Measurements from ENCODE around the gene IL17RB.

Gene IL17RB

GRCh38 chr3:53849916-53850315 is 3.5 kb downstream of the IL17RB start:
- TF ChIP-seq EGR1 (IDR thresholded peaks at IDR 0.05) (no peak), TAF1 (IDR thresholded peaks at IDR 0.05; ENCODE audit: low read depth) (no peak), MAX (IDR thresholded peaks at IDR 0.05) (no peak), CEBPB (IDR thresholded peaks at IDR 0.05) (no peak)

DNA sequence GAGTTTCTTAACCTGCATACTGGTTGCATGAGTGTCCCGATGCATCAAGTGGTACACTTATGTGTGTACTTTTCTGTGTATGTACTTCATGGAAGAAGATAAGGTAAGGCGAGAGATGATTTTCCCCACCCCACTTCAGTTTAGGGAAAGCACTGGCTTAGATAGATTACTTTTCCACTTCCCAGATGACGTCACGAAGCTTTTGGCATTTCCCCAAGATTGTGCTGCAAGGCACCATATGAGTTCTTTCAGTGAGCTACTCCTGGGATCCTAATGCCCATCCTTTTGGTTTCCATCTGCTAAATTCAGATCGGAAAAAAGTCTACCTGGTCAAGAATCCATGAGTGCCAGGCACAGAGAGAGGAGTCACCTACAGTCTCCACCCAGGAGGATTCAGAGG is 4.5 kb downstream of the IL17RB start:
- TF ChIP-seq TAF1 (IDR thresholded peaks at IDR 0.05; ENCODE audit: low read depth) (no peak), TEAD4 (IDR thresholded peaks at IDR 0.05) (no peak), YY1 (IDR thresholded peaks at IDR 0.05; ENCODE audit: low read depth) (no peak), EGR1 (IDR thresholded peaks at IDR 0.05) (no peak), RAD21 (IDR thresholded peaks at IDR 0.05; ENCODE audit: low read depth) (no peak), EP300 (IDR thresholded peaks at IDR 0.05; ENCODE audit: borderline replicate concordance) (no peak), FOXM1 (IDR thresholded peaks at IDR 0.05; ENCODE audit: borderline replicate concordance, low read depth) (no peak), USF1 (IDR thresholded peaks at IDR 0.05) (no peak), ZBTB7A (IDR thresholded peaks at IDR 0.05; ENCODE audit: low read depth) (no peak), MAX (IDR thresholded peaks at IDR 0.05) (no peak), CREB1 (IDR thresholded peaks at IDR 0.05; ENCODE audit: low read depth) (no peak)
- TF ChIP-seq, protein P1, sequence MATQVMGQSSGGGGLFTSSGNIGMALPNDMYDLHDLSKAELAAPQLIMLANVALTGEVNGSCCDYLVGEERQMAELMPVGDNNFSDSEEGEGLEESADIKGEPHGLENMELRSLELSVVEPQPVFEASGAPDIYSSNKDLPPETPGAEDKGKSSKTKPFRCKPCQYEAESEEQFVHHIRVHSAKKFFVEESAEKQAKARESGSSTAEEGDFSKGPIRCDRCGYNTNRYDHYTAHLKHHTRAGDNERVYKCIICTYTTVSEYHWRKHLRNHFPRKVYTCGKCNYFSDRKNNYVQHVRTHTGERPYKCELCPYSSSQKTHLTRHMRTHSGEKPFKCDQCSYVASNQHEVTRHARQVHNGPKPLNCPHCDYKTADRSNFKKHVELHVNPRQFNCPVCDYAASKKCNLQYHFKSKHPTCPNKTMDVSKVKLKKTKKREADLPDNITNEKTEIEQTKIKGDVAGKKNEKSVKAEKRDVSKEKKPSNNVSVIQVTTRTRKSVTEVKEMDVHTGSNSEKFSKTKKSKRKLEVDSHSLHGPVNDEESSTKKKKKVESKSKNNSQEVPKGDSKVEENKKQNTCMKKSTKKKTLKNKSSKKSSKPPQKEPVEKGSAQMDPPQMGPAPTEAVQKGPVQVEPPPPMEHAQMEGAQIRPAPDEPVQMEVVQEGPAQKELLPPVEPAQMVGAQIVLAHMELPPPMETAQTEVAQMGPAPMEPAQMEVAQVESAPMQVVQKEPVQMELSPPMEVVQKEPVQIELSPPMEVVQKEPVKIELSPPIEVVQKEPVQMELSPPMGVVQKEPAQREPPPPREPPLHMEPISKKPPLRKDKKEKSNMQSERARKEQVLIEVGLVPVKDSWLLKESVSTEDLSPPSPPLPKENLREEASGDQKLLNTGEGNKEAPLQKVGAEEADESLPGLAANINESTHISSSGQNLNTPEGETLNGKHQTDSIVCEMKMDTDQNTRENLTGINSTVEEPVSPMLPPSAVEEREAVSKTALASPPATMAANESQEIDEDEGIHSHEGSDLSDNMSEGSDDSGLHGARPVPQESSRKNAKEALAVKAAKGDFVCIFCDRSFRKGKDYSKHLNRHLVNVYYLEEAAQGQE (IDR thresholded peaks at IDR 0.05; ENCODE audit: low read depth) = no peak

DNA sequence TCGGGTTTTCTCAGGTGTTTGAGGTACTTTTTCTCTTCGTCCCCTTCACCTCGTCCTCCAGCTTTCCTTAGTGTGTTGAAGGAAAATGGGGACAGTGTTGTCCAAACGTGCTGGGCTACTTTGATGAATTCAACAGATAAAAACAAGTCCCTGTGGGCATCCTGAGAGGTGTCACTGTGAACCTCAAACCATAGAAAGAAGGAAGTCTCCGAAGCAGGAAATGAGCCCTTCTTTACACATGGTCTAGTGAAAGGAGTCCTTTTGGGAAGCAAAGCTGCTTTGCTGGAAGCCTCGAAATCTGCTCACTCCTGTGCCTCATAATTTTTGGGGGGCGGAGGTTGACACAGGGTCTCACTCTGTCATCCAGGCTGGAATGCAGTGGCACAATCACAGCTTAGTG is 10.6 kb downstream of the IL17RB start:
- TF ChIP-seq TCF12 (IDR thresholded peaks at IDR 0.05; ENCODE audit: low read depth) (no peak), ZBTB7A (IDR thresholded peaks at IDR 0.05; ENCODE audit: low read depth) (no peak)

DNA sequence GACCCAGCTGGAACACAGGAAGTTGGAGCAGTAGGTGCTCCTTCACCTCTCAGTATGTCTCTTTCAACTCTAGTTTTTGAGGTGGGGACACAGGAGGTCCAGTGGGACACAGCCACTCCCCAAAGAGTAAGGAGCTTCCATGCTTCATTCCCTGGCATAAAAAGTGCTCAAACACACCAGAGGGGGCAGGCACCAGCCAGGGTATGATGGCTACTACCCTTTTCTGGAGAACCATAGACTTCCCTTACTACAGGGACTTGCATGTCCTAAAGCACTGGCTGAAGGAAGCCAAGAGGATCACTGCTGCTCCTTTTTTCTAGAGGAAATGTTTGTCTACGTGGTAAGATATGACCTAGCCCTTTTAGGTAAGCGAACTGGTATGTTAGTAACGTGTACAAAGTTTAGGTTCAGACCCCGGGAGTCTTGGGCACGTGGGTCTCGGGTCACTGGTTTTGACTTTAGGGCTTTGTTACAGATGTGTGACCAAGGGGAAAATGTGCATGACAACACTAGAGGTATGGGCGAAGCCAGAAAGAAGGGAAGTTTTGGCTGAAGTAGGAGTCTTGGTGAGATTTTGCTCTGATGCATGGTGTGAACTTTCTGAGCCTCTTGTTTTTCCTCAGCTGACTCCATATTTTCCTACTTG is 11.9 kb downstream of the IL17RB start:
- no peak for TF ChIP-seq CREB1 (IDR thresholded peaks at IDR 0.05; ENCODE audit: low read depth)
- TF ChIP-seq NFIC (IDR thresholded peaks at IDR 0.05) = no peak
- TF ChIP-seq, protein P1 (IDR thresholded peaks at IDR 0.05; ENCODE audit: low read depth) = no peak
- TF ChIP-seq CEBPB (IDR thresholded peaks at IDR 0.05) = no peak
- TF ChIP-seq YY1 (IDR thresholded peaks at IDR 0.05; ENCODE audit: low read depth) = no peak
- TF ChIP-seq TCF12 (IDR thresholded peaks at IDR 0.05; ENCODE audit: low read depth) = no peak
- no peak for TF ChIP-seq USF1 (IDR thresholded peaks at IDR 0.05)
- no peak for TF ChIP-seq TEAD4 (IDR thresholded peaks at IDR 0.05)
- no peak for TF ChIP-seq EGR1 (IDR thresholded peaks at IDR 0.05)

GRCh38 chr3:53859178-53859577 is 12.8 kb downstream of the IL17RB start:
- TF ChIP-seq, protein P1 (IDR thresholded peaks at IDR 0.05; ENCODE audit: low read depth) = no peak
- TF ChIP-seq EGR1 (IDR thresholded peaks at IDR 0.05) = no peak
- no peak for TF ChIP-seq CREB1 (IDR thresholded peaks at IDR 0.05; ENCODE audit: low read depth)
- TF ChIP-seq NFIC (IDR thresholded peaks at IDR 0.05) = no peak
- no peak for TF ChIP-seq CEBPB (IDR thresholded peaks at IDR 0.05)
- no peak for TF ChIP-seq EP300 (IDR thresholded peaks at IDR 0.05; ENCODE audit: borderline replicate concordance)
- TF ChIP-seq YY1 (IDR thresholded peaks at IDR 0.05; ENCODE audit: low read depth) = no peak
- TF ChIP-seq TAF1 (IDR thresholded peaks at IDR 0.05; ENCODE audit: low read depth) = no peak
- TF ChIP-seq TEAD4 (IDR thresholded peaks at IDR 0.05) = no peak
- TF ChIP-seq FOXM1 (IDR thresholded peaks at IDR 0.05; ENCODE audit: borderline replicate concordance, low read depth) = no peak
- no peak for TF ChIP-seq ZBTB7A (IDR thresholded peaks at IDR 0.05; ENCODE audit: low read depth)
- TF ChIP-seq MAX (IDR thresholded peaks at IDR 0.05) = no peak

All from Ishikawa (cell line).